Naive B cell (primary cell): ENCODE results near the gene MRPL12. TPM values are rescaled to one million over a fixed set of nuclear protein-coding genes. Genes with fewer than 3 reads are reported as not detected.

Experiments
- ATAC-seq, 2 donors: fragments of 150-1000 bp; cut with Tn5 transposase; 2 replicates each; pipeline ENCODE4 v1.10.0; 2021; ENCODE audit warnings: low read depth in 2 of 2, mild to moderate bottlenecking in 2 of 2, moderate library complexity in 2 of 2
- DNase-seq: peaks from one replicate; pipeline ENCODE4 v3.0.0; 2022
- H3K27ac Mint-ChIP-seq, 6 donors: one replicate each; pipeline ENCODE4 v1.8.0; 2020 to 2022; ENCODE audit warnings: mild to moderate bottlenecking in 6 of 6, mixed read lengths in 6 of 6, moderate library complexity in 5 of 6, inconsistent platforms in 2 of 6
- H3K27me3 Mint-ChIP-seq, 3 donors: one replicate each; pipeline ENCODE4 v1.8.0; 2021 to 2022; ENCODE audit warnings: mixed read lengths in 3 of 3, mild to moderate bottlenecking in 1 of 3
- H3K36me3 Mint-ChIP-seq, 2 donors: one replicate each; pipeline ENCODE4 v1.8.0; 2020 to 2022; ENCODE audit warnings: mixed read lengths in 2 of 2, inconsistent platforms in 1 of 2, mild to moderate bottlenecking in 1 of 2
- H3K4me1 Mint-ChIP-seq, 3 donors: one replicate each; pipeline ENCODE4 v1.8.0; 2020 to 2022; ENCODE audit warnings: mixed read lengths in 3 of 3, inconsistent platforms in 1 of 3, mild to moderate bottlenecking in 1 of 3, moderate library complexity in 1 of 3
- H3K4me3 Mint-ChIP-seq, 8 donors: one replicate each; pipeline ENCODE4 v1.8.0; 2020 to 2022; ENCODE audit warnings: mild to moderate bottlenecking in 8 of 8, mixed read lengths in 8 of 8, moderate library complexity in 8 of 8, inconsistent platforms in 2 of 8
- H3K9me3 Mint-ChIP-seq, 7 donors: one replicate each; pipeline ENCODE4 v1.8.0; 2020 to 2022; ENCODE audit warnings: mixed read lengths in 7 of 7, mild to moderate bottlenecking in 5 of 7, inconsistent platforms in 2 of 7, moderate library complexity in 1 of 7
- polyA plus RNA-seq, 6 donors: library from polyadenylated mRNA; unstranded; fragments of 300-500 nt; fragmentation: Illumina TruSeq; gene quantifications; one replicate each; pipeline ENCODE4 v1.2.3, GENCODE V29; 2021; ENCODE audit warnings: low read depth in 6 of 6

Gene MRPL12
- 10 to 100 TPM; 33.7 to 51.6 (median 42.3) TPM for polyA plus RNA-seq

GRCh38 chr17:81702934-81703746 lies at the start of gene MRPL12:
Gene MRPL12 (plus strand): TSS chr17:81703367. CDS start chr17:81703502, 135 bp downstream.
- peak; percentile 95 to 96 for ATAC-seq
- Mint-ChIP-seq H3K36me3 (peaks cover 0 to 6% of the 10 kb centered on the region in 2 donors), H3K27ac (peak within 1 kb of the TSS; percentile 93 to 97 (median 94)), H3K4me3 (peak within 1 kb of the TSS; percentile 88 to 96 (median 92)), H3K9me3 (no peaks in the 10 kb centered on the region), H3K4me1 (peaks cover 21 to 37% (median 24%) of the 10 kb centered on the region in 3 donors), H3K27me3 (no peaks in the 10 kb centered on the region)
- peak; percentile 86 for DNase-seq

- no peaks in the 10 kb centered on the region for H3K36me3 Mint-ChIP-seq
- H3K4me1 Mint-ChIP-seq: peaks cover 11 to 21% (median 13%) of the 10 kb centered on the region in 3 donors
- no peaks in the 10 kb centered on the region for H3K9me3 Mint-ChIP-seq
- ATAC-seq (no peak), DNase-seq (no peak)
- no peak overlapping the region for H3K4me3 Mint-ChIP-seq
- H3K27me3 Mint-ChIP-seq: peaks cover 0 to 18% (median 8%) of the 10 kb centered on the region in 3 donors
- peak overlapping the region in 1 of 6 donors; percentile 20 for H3K27ac Mint-ChIP-seq
Measured at GRCh38 chr17:81655378-81656117, 47.6 kb upstream of the MRPL12 start.

GRCh38 chr17:81656118-81656743 lies 46.9 kb upstream of the MRPL12 start, which contains the start of gene PDE6G:
Gene PDE6G (minus strand): TSS chr17:81656542. CDS start chr17:81653305, 3,237 bp downstream.
- no peaks in the 10 kb centered on the region for H3K36me3 Mint-ChIP-seq
- ATAC-seq (no peak), DNase-seq (no peak)
- H3K27me3 Mint-ChIP-seq: peaks cover 0 to 13% (median 8%) of the 10 kb centered on the region in 3 donors
- no peaks in the 10 kb centered on the region for H3K9me3 Mint-ChIP-seq
- peaks cover 11 to 21% (median 13%) of the 10 kb centered on the region in 3 donors for H3K4me1 Mint-ChIP-seq
- peak within 1 kb of the TSS in 1 of 8 donors; percentile 41 for H3K4me3 Mint-ChIP-seq
- peak within 1 kb of the TSS in 1 of 6 donors; percentile 20 for H3K27ac Mint-ChIP-seq

GRCh38 chr17:81656835-81657234 lies 46.3 kb upstream of the MRPL12 start:
- peaks cover 10 to 18% (median 13%) of the 10 kb centered on the region in 3 donors for H3K4me1 Mint-ChIP-seq
- no peak for DNase-seq
- peaks cover 0 to 9% (median 3%) of the 10 kb centered on the region in 3 donors for H3K27me3 Mint-ChIP-seq
- H3K27ac Mint-ChIP-seq: no peak overlapping the region
- no peaks in the 10 kb centered on the region for H3K36me3 Mint-ChIP-seq
- no peak for ATAC-seq
- no peaks in the 10 kb centered on the region for H3K9me3 Mint-ChIP-seq
- H3K4me3 Mint-ChIP-seq: peak overlapping the region in 1 of 8 donors; percentile 41

- no peak overlapping the region for H3K4me3 Mint-ChIP-seq
- H3K9me3 Mint-ChIP-seq: no peaks in the 10 kb centered on the region
- H3K4me1 Mint-ChIP-seq: peaks cover 0 to 3% (median 3%) of the 10 kb centered on the region in 3 donors
- DNase-seq (no peak), ATAC-seq (no peak)
- H3K27ac Mint-ChIP-seq: no peak overlapping the region
- no peaks in the 10 kb centered on the region for H3K27me3 Mint-ChIP-seq
- no peaks in the 10 kb centered on the region for H3K36me3 Mint-ChIP-seq
Measured at GRCh38 chr17:81659038-81659437, 44.1 kb upstream of the MRPL12 start.

GRCh38 chr17:81660441-81660840 lies 42.7 kb upstream of the MRPL12 start:
- ATAC-seq: no peak
- Mint-ChIP-seq H3K27ac (no peak overlapping the region), H3K27me3 (no peaks in the 10 kb centered on the region)

GRCh38 chr17:81662002-81662401 lies 41.2 kb upstream of the MRPL12 start:
- H3K27ac Mint-ChIP-seq: no peak overlapping the region

More at GRCh38 chr17:81660441-81660840, 42.7 kb upstream of the MRPL12 start:
- Mint-ChIP-seq H3K36me3 (no peaks in the 10 kb centered on the region), H3K9me3 (no peaks in the 10 kb centered on the region), H3K4me3 (no peak overlapping the region), H3K4me1 (peaks cover 0 to 5% (median under 1%) of the 10 kb centered on the region in 3 donors)
- DNase-seq: no peak

GRCh38 chr17:81664051-81664470 lies 39.1 kb upstream of the MRPL12 start:
- DNase-seq (no peak), ATAC-seq (no peak)
- Mint-ChIP-seq H3K27me3 (no peaks in the 10 kb centered on the region), H3K27ac (peak overlapping the region in 2 of 6 donors; percentile 20 to 65), H3K4me1 (peaks cover 20 to 35% (median 26%) of the 10 kb centered on the region in 3 donors), H3K36me3 (no peaks in the 10 kb centered on the region), H3K4me3 (peak overlapping the region in 2 of 8 donors; percentile 12 to 73), H3K9me3 (no peaks in the 10 kb centered on the region)

More at GRCh38 chr17:81662002-81662401, 41.2 kb upstream of the MRPL12 start:
- Mint-ChIP-seq H3K36me3 (no peaks in the 10 kb centered on the region), H3K9me3 (no peaks in the 10 kb centered on the region), H3K27me3 (no peaks in the 10 kb centered on the region), H3K4me3 (peak overlapping the region in 1 of 8 donors; percentile 36), H3K4me1 (peaks cover 10 to 15% (median 12%) of the 10 kb centered on the region in 3 donors)
- DNase-seq (no peak), ATAC-seq (no peak)

- ATAC-seq (no peak), DNase-seq (no peak)
- Mint-ChIP-seq H3K27ac (peak overlapping the region in 4 of 6 donors; percentile 85 to 98 (median 94)), H3K9me3 (no peaks in the 10 kb centered on the region), H3K27me3 (no peaks in the 10 kb centered on the region), H3K4me3 (peak overlapping the region; percentile 92 to 98 (median 96)), H3K4me1 (peaks cover 20 to 39% (median 26%) of the 10 kb centered on the region in 3 donors), H3K36me3 (no peaks in the 10 kb centered on the region)
Measured at GRCh38 chr17:81665205-81666091, 37.7 kb upstream of the MRPL12 start.

GRCh38 chr17:81666092-81666341 lies 37.1 kb upstream of the MRPL12 start:
- ATAC-seq (no peak), DNase-seq (no peak)
- Mint-ChIP-seq H3K4me1 (peaks cover 20 to 39% (median 26%) of the 10 kb centered on the region in 3 donors), H3K27ac (peak overlapping the region in 4 of 6 donors; percentile 85 to 98 (median 94)), H3K36me3 (no peaks in the 10 kb centered on the region), H3K4me3 (peak overlapping the region; percentile 92 to 98 (median 96)), H3K9me3 (no peaks in the 10 kb centered on the region), H3K27me3 (no peaks in the 10 kb centered on the region)

GRCh38 chr17:81666342-81667191 lies 36.6 kb upstream of the MRPL12 start, which contains the start of the genes CCDC137 and OXLD1:
Gene CCDC137 (plus strand): TSS chr17:81666737. CDS start chr17:81666767, 30 bp downstream.
Gene OXLD1 (minus strand): TSS chr17:81666605. CDS start chr17:81666577, 28 bp downstream.
- Mint-ChIP-seq H3K9me3 (no peaks in the 10 kb centered on the region), H3K4me3 (peak within 1 kb of the TSS; percentile 92 to 98 (median 96)), H3K27ac (peak within 1 kb of the TSS; percentile 92 to 98 (median 94)), H3K36me3 (no peaks in the 10 kb centered on the region), H3K4me1 (peaks cover 20 to 39% (median 26%) of the 10 kb centered on the region in 3 donors), H3K27me3 (no peaks in the 10 kb centered on the region)
- ATAC-seq (peak; percentile 98), DNase-seq (peak; percentile 90)
